SK-N-MC (cell line): ENCODE results near the gene MAP3K2.
A peak's percentile ranks its signal among the peaks of the same experiment; 100 is the strongest.

ENCODE experiments used
- DNase-seq: peaks from one replicate; pipeline ENCODE4 v3.0.0-alpha.2; 2011; ENCODE audit warnings: low read depth, low spot score
- H3K27ac ChIP-seq: fragments of 200-600 bp; sonication (generic); 2 replicates; pipeline ENCODE4 v1.5.1; 2016; ENCODE audit warnings: mixed run types
- H3K36me3 ChIP-seq: fragments of 200-600 bp; sonication (generic); 2 replicates; pipeline ENCODE4 v1.6.1; 2017; ENCODE audit warnings: antibody characterized with exemption, low read length, mixed read lengths; ENCODE audit not compliant: insufficient read depth
- H3K4me3 ChIP-seq: fragments of 200-600 bp; sonication (generic); 2 replicates; pipeline ENCODE4 v1.5.1; 2016
- H3K9ac ChIP-seq: fragments of 200-600 bp; sonication (generic); 2 replicates; pipeline ENCODE4 v1.8.0; 2017; ENCODE audit warnings: mixed run types, mixed read lengths; ENCODE audit not compliant: insufficient read length
- H3K9me3 ChIP-seq: fragments of 200-600 bp; sonication (generic); 2 replicates; pipeline ENCODE4 v1.6.1; 2017; ENCODE audit warnings: low read depth, mild to moderate bottlenecking, antibody characterized with exemption, low read length, moderate library complexity, mixed read lengths
- EZH2 ChIP-seq: fragments of 200-600 bp; sonication (generic); IDR thresholded peaks from one replicate; pipeline ENCODE4 v1.6.1; 2017; ENCODE audit warnings: antibody characterized with exemption
- FOXP2 ChIP-seq: optimal IDR thresholded peaks from 2 replicates; pipeline ENCODE3; 2011; ENCODE audit warnings: mild to moderate bottlenecking, moderate library complexity; ENCODE audit not compliant: insufficient read depth; ENCODE audit errors: extremely low read length, control extremely low read depth
- POLR2AphosphoS5 ChIP-seq: IDR thresholded peaks from 2 replicates; pipeline ENCODE4 v1.6.1; 2012; ENCODE audit warnings: mild to moderate bottlenecking, low read depth, low read length, borderline replicate concordance

MAP3K2 gene

GRCh38 chr2:127320067-127320466 lies 67.7 kb downstream of the MAP3K2 start:
- Histone ChIP-seq H3K9ac (no peak overlapping the region), H3K4me3 (no peak overlapping the region), H3K9me3 (no peaks in the 10 kb centered on the region), H3K27ac (no peak overlapping the region), H3K36me3 (peaks cover 76% of the 10 kb centered on the region)
- no peak for DNase-seq
- TF ChIP-seq POLR2AphosphoS5, result no peak
- no peak for TF ChIP-seq FOXP2

- Histone ChIP-seq H3K9me3 (no peaks in the 10 kb centered on the region), H3K36me3 (peaks cover 75% of the 10 kb centered on the region), H3K9ac (no peak overlapping the region), H3K4me3 (no peak overlapping the region), H3K27ac (no peak overlapping the region)
- TF ChIP-seq POLR2AphosphoS5 (no peak), FOXP2 (no peak), EZH2 (no peak)
- DNase-seq, result no peak
Observed at GRCh38 chr2:127314193-127314988, 73.4 kb downstream of the MAP3K2 start.

GRCh38 chr2:127313406-127313805 lies 74.4 kb downstream of the MAP3K2 start:
- DNase-seq, result no peak
- TF ChIP-seq EZH2, result no peak
- no peak for TF ChIP-seq POLR2AphosphoS5
- TF ChIP-seq FOXP2, result no peak
- H3K9ac ChIP-seq, result no peak overlapping the region
- H3K9me3 ChIP-seq, result no peaks in the 10 kb centered on the region
- H3K27ac ChIP-seq, result no peak overlapping the region
- peaks cover 73% of the 10 kb centered on the region for H3K36me3 ChIP-seq
- no peak overlapping the region for H3K4me3 ChIP-seq

GRCh38 chr2:127310980-127311379 lies 76.8 kb downstream of the MAP3K2 start:
- H3K4me3 ChIP-seq, result no peak overlapping the region
- no peak overlapping the region for H3K27ac ChIP-seq
- H3K9me3 ChIP-seq, result no peaks in the 10 kb centered on the region
- H3K36me3 ChIP-seq, result peaks cover 67% of the 10 kb centered on the region
- DNase-seq, result no peak
- H3K9ac ChIP-seq, result no peak overlapping the region
- TF ChIP-seq POLR2AphosphoS5 (no peak), FOXP2 (no peak), EZH2 (no peak)

- no peak overlapping the region for H3K4me3 ChIP-seq
- no peak overlapping the region for H3K9ac ChIP-seq
- no peaks in the 10 kb centered on the region for H3K9me3 ChIP-seq
- TF ChIP-seq EZH2 (no peak), POLR2AphosphoS5 (no peak), FOXP2 (no peak)
- no peak overlapping the region for H3K27ac ChIP-seq
- peaks cover 59% of the 10 kb centered on the region for H3K36me3 ChIP-seq
- DNase-seq, result no peak
Observed at GRCh38 chr2:127309468-127309867, 78.3 kb downstream of the MAP3K2 start.

GRCh38 chr2:127308586-127309138 lies 79.1 kb downstream of the MAP3K2 start:
- no peak for DNase-seq
- no peak overlapping the region for H3K4me3 ChIP-seq
- no peak overlapping the region for H3K9ac ChIP-seq
- no peaks in the 10 kb centered on the region for H3K9me3 ChIP-seq
- H3K27ac ChIP-seq, result 0 out of 2 replicates have a peak overlapping the region, but pooled peaks have one; percentile 2
- TF ChIP-seq FOXP2 (no peak), POLR2AphosphoS5 (no peak), EZH2 (no peak)
- peaks cover 54% of the 10 kb centered on the region for H3K36me3 ChIP-seq

- TF ChIP-seq POLR2AphosphoS5 (no peak), EZH2 (no peak), FOXP2 (no peak)
- Histone ChIP-seq H3K9me3 (no peaks in the 10 kb centered on the region), H3K36me3 (peaks cover 32% of the 10 kb centered on the region), H3K4me3 (no peak overlapping the region), H3K9ac (peak overlapping the region; percentile 8), H3K27ac (peak overlapping the region; percentile 22)
- DNase-seq, result peak; percentile 50
Observed at GRCh38 chr2:127305990-127306585, 81.7 kb downstream of the MAP3K2 start.

GRCh38 chr2:127302168-127302567 lies 85.6 kb downstream of the MAP3K2 start:
- TF ChIP-seq EZH2 (no peak), FOXP2 (no peak), POLR2AphosphoS5 (no peak)

GRCh38 chr2:127293748-127294562 lies 93.8 kb downstream of the MAP3K2 start, which contains the start of gene ERCC3:
Gene ERCC3 (minus strand): TSS chr2:127294144. CDS start chr2:127294081, 63 bp downstream.
- Histone ChIP-seq H3K36me3 (peaks cover 36% of the 10 kb centered on the region), H3K9me3 (no peaks in the 10 kb centered on the region), H3K4me3 (peak within 1 kb of the TSS; percentile 97), H3K27ac (peak within 1 kb of the TSS; percentile 80), H3K9ac (peak within 1 kb of the TSS; percentile 97)
- DNase-seq, result peak; percentile 6
- TF ChIP-seq EZH2 (no peak), POLR2AphosphoS5 (peak; percentile 92), FOXP2 (peak; percentile 51)

More at GRCh38 chr2:127302168-127302567, 85.6 kb downstream of the MAP3K2 start:
- H3K27ac ChIP-seq, result no peak overlapping the region
- no peak overlapping the region for H3K4me3 ChIP-seq
- no peak overlapping the region for H3K9ac ChIP-seq
- no peaks in the 10 kb centered on the region for H3K9me3 ChIP-seq
- H3K36me3 ChIP-seq, result peaks cover 12% of the 10 kb centered on the region
- DNase-seq, result no peak
